Trophoblast cell (in vitro differentiated cells and primary cell): ENCODE measurements around the gene VENTX.

Experiments used
- DNase-seq, 2 donors: peaks; one replicate each; pipeline ENCODE4 v3.0.0-alpha.2; 2016
- H2AFZ ChIP-seq: 2 replicates; pipeline ENCODE4 v1.6.1; 2013; ENCODE audit warnings: low read length, moderate library complexity, mild to moderate bottlenecking; ENCODE audit not compliant: insufficient read depth, poor library complexity
- H2AK5ac ChIP-seq: 2 replicates; pipeline ENCODE4 v1.6.1; 2013; ENCODE audit warnings: mild to moderate bottlenecking, low read length
- H2BK120ac ChIP-seq: 2 replicates; pipeline ENCODE4 v1.6.1; 2013; ENCODE audit warnings: low read length, mild to moderate bottlenecking, moderate library complexity; ENCODE audit not compliant: insufficient read depth, poor library complexity
- H2BK12ac ChIP-seq: 2 replicates; pipeline ENCODE4 v1.6.1; 2013; ENCODE audit warnings: mild to moderate bottlenecking, low read length, moderate library complexity
- H2BK5ac ChIP-seq: 2 replicates; pipeline ENCODE4 v1.6.1; 2013; ENCODE audit warnings: low read length, low read depth, moderate library complexity, mild to moderate bottlenecking; ENCODE audit not compliant: poor library complexity
- H3K14ac ChIP-seq: 2 replicates; pipeline ENCODE4 v1.6.1; 2013; ENCODE audit warnings: mild to moderate bottlenecking, low read length
- H3K18ac ChIP-seq: 2 replicates; pipeline ENCODE4 v1.6.1; 2013; ENCODE audit warnings: mild to moderate bottlenecking, low read length
- H3K23ac ChIP-seq: 2 replicates; pipeline ENCODE4 v1.6.1; 2013; ENCODE audit warnings: low read length
- H3K27ac ChIP-seq: 2 replicates; pipeline ENCODE4 v1.5.1; 2013; ENCODE audit warnings: low read depth, mild to moderate bottlenecking, inconsistent platforms, low read length, moderate library complexity
- H3K27me3 ChIP-seq: 2 replicates; pipeline ENCODE4 v1.6.1; 2013; ENCODE audit warnings: inconsistent platforms, mild to moderate bottlenecking, low read length, moderate library complexity; ENCODE audit not compliant: insufficient read depth
- H3K36me3 ChIP-seq, 2 experiments: 1 replicate in 1 of 2; 2 replicates in 1 of 2; pipeline ENCODE4 v1.6.1; 2013; ENCODE audit warnings: low read length in 2 of 2, mild to moderate bottlenecking in 2 of 2, moderate library complexity in 1 of 2; ENCODE audit not compliant: insufficient read depth in 2 of 2, control insufficient read depth in 1 of 2
- H3K4ac ChIP-seq: 2 replicates; pipeline ENCODE4 v1.6.1; 2013; ENCODE audit warnings: low read depth, mild to moderate bottlenecking, low read length, moderate library complexity
- H3K4me1 ChIP-seq, 2 experiments: 1 replicate in 1 of 2; 2 replicates in 1 of 2; pipeline ENCODE4 v1.6.1; 2013; ENCODE audit warnings: low read length in 2 of 2, mild to moderate bottlenecking in 2 of 2, moderate library complexity in 1 of 2; ENCODE audit not compliant: insufficient read depth in 2 of 2, control insufficient read depth in 1 of 2
- H3K4me2 ChIP-seq: 2 replicates; pipeline ENCODE4 v1.6.1; 2013; ENCODE audit warnings: inconsistent platforms, mild to moderate bottlenecking, low read length, moderate library complexity
- H3K4me3 ChIP-seq: 2 replicates; pipeline ENCODE4 v1.5.1; 2013; ENCODE audit warnings: mild to moderate bottlenecking, low read depth, low read length, inconsistent platforms
- H3K79me1 ChIP-seq: one replicate; pipeline ENCODE4 v1.6.1; 2013; ENCODE audit warnings: low read length
- H3K79me2 ChIP-seq: 2 replicates; pipeline ENCODE4 v1.6.1; 2013; ENCODE audit warnings: low read length, mild to moderate bottlenecking; ENCODE audit not compliant: control insufficient read depth, insufficient read depth, poor library complexity
- H3K9ac ChIP-seq: 2 replicates; pipeline ENCODE4 v1.6.1; 2013; ENCODE audit warnings: mild to moderate bottlenecking, low read length
- H3K9me3 ChIP-seq: 2 replicates; pipeline ENCODE4 v1.6.1; 2013; ENCODE audit warnings: low read depth, mild to moderate bottlenecking, control low read depth, inconsistent platforms, low read length; ENCODE audit not compliant: insufficient read depth
- H4K12ac ChIP-seq: 2 replicates; pipeline ENCODE4 v1.6.1; 2013; ENCODE audit warnings: low read depth, mild to moderate bottlenecking, low read length, moderate library complexity
- H4K8ac ChIP-seq: 2 replicates; pipeline ENCODE4 v1.6.1; 2013; ENCODE audit warnings: low read depth, mild to moderate bottlenecking, low read length, moderate library complexity
- H4K91ac ChIP-seq: one replicate; pipeline ENCODE4 v1.6.1; 2013; ENCODE audit warnings: low read depth, mild to moderate bottlenecking, low read length, moderate library complexity
- WGBS: extraction: QIAGEN DNeasy Blood & Tissue Kit; methylation state at CpG from one replicate; pipeline ENCODE4 v1.1.7; 2013; ENCODE audit warnings: missing lambda C conversion rate; ENCODE audit not compliant: insufficient read length, insufficient coverage; ENCODE audit errors: extremely low coverage; 5-methylcytosine and 5-hydroxymethylcytosine counted together

The VENTX gene

GRCh38 chr10:133281628-133282372 is 44.1 kb downstream of the VENTX start:
- H3K9ac ChIP-seq = no peak overlapping the region
- no peak overlapping the region for H3K4me3 ChIP-seq
- no peak overlapping the region for H3K23ac ChIP-seq
- WGBS = no CpG with 5 or more reads among the region's 38 CpGs
- no peak overlapping the region for H3K4ac ChIP-seq
- H2AFZ ChIP-seq = no peak overlapping the region
- no peak overlapping the region for H3K4me2 ChIP-seq
- no peak overlapping the region for H4K12ac ChIP-seq
- H3K79me1 ChIP-seq = peaks cover 10% of the 10 kb centered on the region
- no peak overlapping the region for H2BK12ac ChIP-seq
- peaks cover 25 to 29% of the 10 kb centered on the region in 2 experiments for H3K4me1 ChIP-seq
- H2BK120ac ChIP-seq = no peak overlapping the region
- no peak overlapping the region for H3K14ac ChIP-seq
- H4K91ac ChIP-seq = no peak overlapping the region
- H2BK5ac ChIP-seq = no peak overlapping the region
- H3K18ac ChIP-seq = no peak overlapping the region
- no peak overlapping the region for H3K27ac ChIP-seq
- no peak overlapping the region for H4K8ac ChIP-seq
- H3K9me3 ChIP-seq = no peaks in the 10 kb centered on the region
- peaks cover 60 to 67% of the 10 kb centered on the region in 2 experiments for H3K36me3 ChIP-seq
- H3K79me2 ChIP-seq = peaks cover 3% of the 10 kb centered on the region
- no peak for DNase-seq
- H2AK5ac ChIP-seq = no peak overlapping the region
- no peaks in the 10 kb centered on the region for H3K27me3 ChIP-seq

GRCh38 chr10:133282846-133283390 is 45.3 kb downstream of the VENTX start:
- H3K36me3 ChIP-seq = peaks cover 66 to 72% of the 10 kb centered on the region in 2 experiments
- WGBS = no CpG with 5 or more reads among the region's 24 CpGs

GRCh38 chr10:133283931-133284330 is 46.3 kb downstream of the VENTX start:
- Histone ChIP-seq H3K9me3 (peaks cover 1% of the 10 kb centered on the region), H4K8ac (no peak overlapping the region), H3K4ac (no peak overlapping the region), H2BK120ac (no peak overlapping the region), H2BK5ac (no peak overlapping the region), H2AFZ (no peak overlapping the region), H3K27me3 (no peaks in the 10 kb centered on the region), H3K23ac (no peak overlapping the region), H3K14ac (no peak overlapping the region), H3K36me3 (peaks cover 76 to 82% of the 10 kb centered on the region in 2 experiments), H3K4me2 (no peak overlapping the region), H3K18ac (no peak overlapping the region), H3K9ac (no peak overlapping the region), H4K91ac (no peak overlapping the region), H3K27ac (no peak overlapping the region), H4K12ac (no peak overlapping the region), H3K79me1 (no peaks in the 10 kb centered on the region), H3K79me2 (no peaks in the 10 kb centered on the region), H2BK12ac (no peak overlapping the region), H3K4me3 (no peak overlapping the region), H3K4me1 (peaks cover 9 to 10% of the 10 kb centered on the region in 2 experiments), H2AK5ac (no peak overlapping the region)
- DNase-seq = no peak
- no CpG with 5 or more reads among the region's 24 CpGs for WGBS

More at GRCh38 chr10:133282846-133283390, 45.3 kb downstream of the VENTX start:
- Histone ChIP-seq H3K4ac (no peak overlapping the region), H3K79me1 (peaks cover 3% of the 10 kb centered on the region), H4K91ac (no peak overlapping the region), H3K4me3 (no peak overlapping the region), H3K9me3 (no peaks in the 10 kb centered on the region), H3K18ac (no peak overlapping the region), H2BK120ac (no peak overlapping the region), H3K23ac (no peak overlapping the region), H4K12ac (no peak overlapping the region), H2AFZ (no peak overlapping the region), H2BK5ac (no peak overlapping the region), H3K27ac (no peak overlapping the region), H3K4me1 (peaks cover 14 to 18% of the 10 kb centered on the region in 2 experiments), H3K27me3 (no peaks in the 10 kb centered on the region), H3K9ac (no peak overlapping the region), H3K14ac (no peak overlapping the region), H2AK5ac (no peak overlapping the region), H2BK12ac (no peak overlapping the region), H4K8ac (no peak overlapping the region), H3K79me2 (no peaks in the 10 kb centered on the region), H3K4me2 (no peak overlapping the region)
- DNase-seq = no peak

- Histone ChIP-seq H4K8ac (no peak overlapping the region), H3K18ac (no peak overlapping the region), H3K4ac (no peak overlapping the region), H3K4me3 (no peak overlapping the region), H3K14ac (no peak overlapping the region), H2BK12ac (no peak overlapping the region), H2AFZ (no peak overlapping the region), H3K23ac (no peak overlapping the region), H3K79me2 (no peaks in the 10 kb centered on the region), H2BK120ac (no peak overlapping the region), H2AK5ac (no peak overlapping the region), H2BK5ac (no peak overlapping the region), H3K9me3 (peaks cover 1% of the 10 kb centered on the region), H3K79me1 (no peaks in the 10 kb centered on the region), H3K9ac (no peak overlapping the region), H3K27ac (no peak overlapping the region), H3K27me3 (no peaks in the 10 kb centered on the region), H3K4me2 (no peak overlapping the region), H4K91ac (no peak overlapping the region), H3K36me3 (peaks cover 82 to 89% of the 10 kb centered on the region in 2 experiments), H4K12ac (no peak overlapping the region), H3K4me1 (no peaks in the 10 kb centered on the region)
- no CpG with 5 or more reads among the region's 36 CpGs for WGBS
- no peak for DNase-seq
These were observed 47.6 kb downstream of the VENTX start for GRCh38 chr10:133285217-133285616.
